B cell (primary cell): ENCODE data around the gene RAP2A. TPM values are rescaled to one million over a fixed set of nuclear protein-coding genes. Genes with fewer than 3 reads are reported as not detected.

ENCODE experiments used
- ATAC-seq: fragments of 200-7000 bp; cut with Tn5 transposase; one replicate; pipeline ENCODE4 v1.10.0; 2021; ENCODE audit warnings: low read depth, mild to moderate bottlenecking, moderate number of reproducible peaks, moderate library complexity
- CTCF ChIA-PET: fragments of 350-600 bp; sonication (Branson Sonifier 250); formaldehyde crosslinking; loops from one replicate; lab custom pipeline; 2021; ENCODE audit warnings: antibody characterized with exemption, inconsistent platforms; lab: Charles Lee
- POLR2A ChIA-PET: fragments of 350-600 bp; sonication (Branson Sonifier 250); formaldehyde crosslinking; loops from one replicate; lab custom pipeline; 2021; ENCODE audit warnings: antibody characterized with exemption; lab: Charles Lee
- DNase-seq: peaks from one replicate; pipeline ENCODE4 v3.0.0; 2013
- H2AFZ ChIP-seq: 2 replicates; pipeline ENCODE4 v1.6.1; 2012; ENCODE audit warnings: mild to moderate bottlenecking, low read depth, low read length; ENCODE audit not compliant: insufficient read depth, poor library complexity, severe bottlenecking
- H3K27ac ChIP-seq, 2 donors: 1 replicate in 1 of 2; 2 replicates in 1 of 2; pipeline ENCODE4 v1.5.1; 2012 to 2013; ENCODE audit warnings: low read length in 2 of 2, mild to moderate bottlenecking in 2 of 2, moderate library complexity in 1 of 2
- H3K27me3 ChIP-seq, 4 experiments: fragments of 200-600 bp in 1 of 4; sonication (generic) in 1 of 4; replicated peaks in 1 of 4; 1 replicate in 2 of 4; 2 replicates in 2 of 4; pipeline versions ENCODE4 v1.6.1 to v1.7.0; 2013 to 2016; ENCODE audit warnings: low read length in 3 of 4, mild to moderate bottlenecking in 2 of 4, mixed read lengths in 1 of 4, moderate library complexity in 1 of 4; ENCODE audit not compliant: insufficient read depth in 4 of 4, control insufficient read depth in 3 of 4; ENCODE audit errors: control extremely low read depth in 1 of 4
- H3K36me3 ChIP-seq, 2 experiments: replicated peaks in 1 of 2; 1 replicate in 1 of 2; 2 replicates in 1 of 2; pipeline versions ENCODE4 v1.6.1 to v1.7.1; 2013; ENCODE audit warnings: low read length in 1 of 2; ENCODE audit not compliant: insufficient read depth in 2 of 2, control insufficient read depth in 1 of 2; ENCODE audit errors: control extremely low read depth in 1 of 2, extremely low read depth in 1 of 2
- H3K4me1 ChIP-seq, 2 donors: fragments of 200-600 bp in 1 of 2; sonication (generic) in 1 of 2; 1 replicate in 1 of 2; 2 replicates in 1 of 2; pipeline versions ENCODE4 v1.5.1 to v1.6.1; 2013 to 2017; ENCODE audit warnings: low read length in 2 of 2; ENCODE audit not compliant: control insufficient read depth in 2 of 2, insufficient read depth in 2 of 2
- H3K4me2 ChIP-seq: replicated peaks from 2 replicates; pipeline ENCODE3; 2012; ENCODE audit warnings: mild to moderate bottlenecking, low read depth, low read length; ENCODE audit not compliant: poor library complexity, severe bottlenecking
- H3K4me3 ChIP-seq, 5 experiments: fragments of 200-600 bp in 1 of 5; sonication (generic) in 1 of 5; 1 replicate in 3 of 5; 2 replicates in 2 of 5; pipeline versions ENCODE4 v1.5.1 to v1.7.0; 2011 to 2016; ENCODE audit warnings: low read length in 4 of 5, mild to moderate bottlenecking in 4 of 5, low read depth in 2 of 5, control low read depth in 1 of 5, moderate library complexity in 1 of 5; ENCODE audit not compliant: insufficient read depth in 1 of 5; ENCODE audit errors: control extremely low read depth in 1 of 5, extremely low read depth in 1 of 5
- H3K79me2 ChIP-seq: fragments of 200-600 bp; sonication (generic); one replicate; pipeline ENCODE4 v1.6.0; 2016; ENCODE audit warnings: low read length; ENCODE audit not compliant: control insufficient read depth, insufficient read depth
- H3K9ac ChIP-seq: fragments of 200-600 bp; sonication (generic); 2 replicates; pipeline ENCODE4 v1.6.1; 2017; ENCODE audit warnings: mild to moderate bottlenecking, low read length, moderate library complexity
- H3K9me3 ChIP-seq, 3 donors: one replicate each; pipeline versions ENCODE4 v1.6.1 to v1.7.1; 2013; ENCODE audit warnings: low read length in 2 of 3; ENCODE audit not compliant: control insufficient read depth in 2 of 3, insufficient read depth in 1 of 3; ENCODE audit errors: control extremely low read depth in 1 of 3
- H4K20me1 ChIP-seq: 2 replicates; pipeline ENCODE4 v1.6.0; 2012; ENCODE audit warnings: mild to moderate bottlenecking, low read length; ENCODE audit not compliant: insufficient read depth, control insufficient read depth, poor library complexity, severe bottlenecking
- H3K27ac Mint-ChIP-seq: one replicate; pipeline ENCODE4 v1.8.0; 2021; ENCODE audit warnings: mixed read lengths
- H3K27me3 Mint-ChIP-seq: one replicate; pipeline ENCODE4 v1.8.0; 2021; ENCODE audit warnings: mixed read lengths
- H3K4me1 Mint-ChIP-seq: one replicate; pipeline ENCODE4 v1.8.0; 2021; ENCODE audit warnings: mixed read lengths
- H3K4me3 Mint-ChIP-seq: one replicate; pipeline ENCODE4 v1.8.0; 2021; ENCODE audit warnings: mixed read lengths
- H3K9me3 Mint-ChIP-seq: one replicate; pipeline ENCODE4 v1.8.0; 2022; ENCODE audit warnings: mixed read lengths; ENCODE audit not compliant: insufficient read depth
- CTCF ChIP-seq: fragments of 200-600 bp; IDR thresholded peaks from one replicate; pipeline ENCODE4 v1.8.0; 2022; ENCODE audit warnings: antibody characterized with exemption, mild to moderate bottlenecking
- EZH2 ChIP-seq: IDR thresholded peaks from 2 replicates; pipeline ENCODE4 v1.6.1; 2012; ENCODE audit warnings: borderline replicate concordance, low read depth, mild to moderate bottlenecking, moderate library complexity, low read length; ENCODE audit not compliant: insufficient read depth, poor library complexity, severe bottlenecking
- WGBS: methylation state at CpG from one replicate; pipeline ENCODE4 v1.1.5; 2013; ENCODE audit warnings: missing lambda C conversion rate; ENCODE audit not compliant: insufficient coverage; 5-methylcytosine and 5-hydroxymethylcytosine counted together
- intact Hi-C: fragments of 100-400 bp; cut with micrococcal nuclease; formaldehyde crosslinking; loops from one replicate; pipeline ENCODE4 v1.10.0; 2022
- polyA plus RNA-seq: library from polyadenylated mRNA; depleted of rRNA; stranded (reverse); fragments of >200 nt; gene quantifications from 2 replicates; pipeline ENCODE4 v1.2.3, GENCODE V29; 2012
- total RNA-seq, 2 donors: library from RNA; stranded (reverse); fragments of 120-200 nt in 1 of 2; gene quantifications; 1 replicate in 1 of 2; 2 replicates in 1 of 2; pipeline versions ENCODE4 v1.2.3 to v1.2.4, GENCODE V29; 2013 to 2022

RAP2A gene
- total and polyA plus RNA-seq, 2 donors (not counting 1 experiment from before 2014, with no cell fraction given) = 2.1 to 24.1 TPM

GRCh38 chr13:97499181-97499580, 65.2 kb downstream of the RAP2A start:
- peaks cover 13% of the 10 kb centered on the region for H3K27me3 Mint-ChIP-seq

GRCh38 chr13:97502181-97502580, 68.2 kb downstream of the RAP2A start:
- intact Hi-C loops = no loop called here
- Histone ChIP-seq H3K36me3 (no peaks in the 10 kb centered on the region), H3K4me2 (no peak overlapping the region), H3K4me1 (no peaks in the 10 kb centered on the region), H3K79me2 (no peaks in the 10 kb centered on the region), H3K9ac (no peak overlapping the region), H3K9me3 (no peaks in the 10 kb centered on the region), H3K4me3 (no peak overlapping the region), H3K27me3 (no peaks in the 10 kb centered on the region), H2AFZ (no peak overlapping the region), H3K27ac (no peak overlapping the region), H4K20me1 (no peaks in the 10 kb centered on the region)
- 82% methylated on average over 4 of the region's 4 CpGs for WGBS
- Mint-ChIP-seq H3K27me3 (peaks cover 14% of the 10 kb centered on the region), H3K9me3 (no peaks in the 10 kb centered on the region), H3K27ac (no peak overlapping the region), H3K4me1 (no peaks in the 10 kb centered on the region), H3K4me3 (no peak overlapping the region)
- ATAC-seq (no peak), DNase-seq (no peak)
- TF ChIP-seq EZH2 = no peak
- TF ChIP-seq CTCF = no peak
- ChIA-PET POLR2A (no interaction called here), CTCF (no interaction called here)

More at GRCh38 chr13:97499181-97499580, 65.2 kb downstream of the RAP2A start:
- H3K4me3 ChIP-seq = no peak overlapping the region
- no peak overlapping the region for H3K9ac ChIP-seq
- WGBS = 94% methylated on average over 3 of the region's 4 CpGs
- H3K79me2 ChIP-seq = no peaks in the 10 kb centered on the region
- H3K4me1 ChIP-seq = no peaks in the 10 kb centered on the region
- no peak overlapping the region for H3K27ac ChIP-seq
- H2AFZ ChIP-seq = no peak overlapping the region
- peaks cover 0 to 1% (median 0%) of the 10 kb centered on the region in 4 experiments for H3K27me3 ChIP-seq
- H4K20me1 ChIP-seq = no peaks in the 10 kb centered on the region
- no peaks in the 10 kb centered on the region for H3K9me3 ChIP-seq
- no peaks in the 10 kb centered on the region for H3K4me1 Mint-ChIP-seq
- ChIA-PET POLR2A (no interaction called here), CTCF (no interaction called here)
- no peak for DNase-seq
- no peak for TF ChIP-seq EZH2
- TF ChIP-seq CTCF = no peak
- no peak for ATAC-seq
- H3K27ac Mint-ChIP-seq = no peak overlapping the region
- intact Hi-C loops = no loop called here
- H3K4me2 ChIP-seq = no peak overlapping the region
- H3K9me3 Mint-ChIP-seq = no peaks in the 10 kb centered on the region
- H3K36me3 ChIP-seq = no peaks in the 10 kb centered on the region
- no peak overlapping the region for H3K4me3 Mint-ChIP-seq
